Ammon's horn (tissue), 1 donor: Measurements from ENCODE around the gene FRAT2.

Experiments used
- DNase-seq: peaks from one replicate; pipeline ENCODE4 v3.0.0-alpha.2; 2016; ENCODE audit warnings: low spot score

The FRAT2 gene

GRCh38 chr10:97334370-97335175 is at the start of gene FRAT2:
Gene FRAT2, minus strand, starts transcription at chr10:97334729. Its CDS starts 157 bp downstream, at chr10:97334572.
- peak; percentile 94 for DNase-seq

GRCh38 chr10:97384156-97384555 is 49.6 kb upstream of the FRAT2 start:
- no peak for DNase-seq

- DNase-seq, result no peak
Observed at GRCh38 chr10:97383159-97383558, 48.6 kb upstream of the FRAT2 start.

DNA sequence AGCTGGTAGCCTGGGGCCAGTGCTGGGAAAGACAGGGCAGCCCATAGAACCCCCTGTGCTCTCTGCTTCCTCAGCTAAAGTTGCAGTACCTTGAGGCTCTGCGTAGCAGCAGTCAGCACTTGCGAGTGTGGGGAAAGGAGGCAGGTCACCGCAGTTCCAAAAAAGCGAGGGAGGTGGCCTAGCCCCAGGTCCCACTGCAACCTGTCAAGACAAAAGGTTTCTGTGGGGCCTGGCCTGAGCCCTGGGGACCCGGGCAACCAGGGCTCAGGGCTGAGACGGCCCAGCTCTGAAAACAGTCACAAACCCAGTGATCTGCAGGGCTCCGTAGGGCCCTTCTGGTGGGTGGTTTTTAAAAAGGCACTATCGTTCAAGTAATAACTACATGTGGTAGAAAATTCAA is 47.1 kb upstream of the FRAT2 start:
- DNase-seq, result no peak

- DNase-seq, result no peak
Observed at GRCh38 chr10:97380516-97380915, 46.0 kb upstream of the FRAT2 start.

DNA sequence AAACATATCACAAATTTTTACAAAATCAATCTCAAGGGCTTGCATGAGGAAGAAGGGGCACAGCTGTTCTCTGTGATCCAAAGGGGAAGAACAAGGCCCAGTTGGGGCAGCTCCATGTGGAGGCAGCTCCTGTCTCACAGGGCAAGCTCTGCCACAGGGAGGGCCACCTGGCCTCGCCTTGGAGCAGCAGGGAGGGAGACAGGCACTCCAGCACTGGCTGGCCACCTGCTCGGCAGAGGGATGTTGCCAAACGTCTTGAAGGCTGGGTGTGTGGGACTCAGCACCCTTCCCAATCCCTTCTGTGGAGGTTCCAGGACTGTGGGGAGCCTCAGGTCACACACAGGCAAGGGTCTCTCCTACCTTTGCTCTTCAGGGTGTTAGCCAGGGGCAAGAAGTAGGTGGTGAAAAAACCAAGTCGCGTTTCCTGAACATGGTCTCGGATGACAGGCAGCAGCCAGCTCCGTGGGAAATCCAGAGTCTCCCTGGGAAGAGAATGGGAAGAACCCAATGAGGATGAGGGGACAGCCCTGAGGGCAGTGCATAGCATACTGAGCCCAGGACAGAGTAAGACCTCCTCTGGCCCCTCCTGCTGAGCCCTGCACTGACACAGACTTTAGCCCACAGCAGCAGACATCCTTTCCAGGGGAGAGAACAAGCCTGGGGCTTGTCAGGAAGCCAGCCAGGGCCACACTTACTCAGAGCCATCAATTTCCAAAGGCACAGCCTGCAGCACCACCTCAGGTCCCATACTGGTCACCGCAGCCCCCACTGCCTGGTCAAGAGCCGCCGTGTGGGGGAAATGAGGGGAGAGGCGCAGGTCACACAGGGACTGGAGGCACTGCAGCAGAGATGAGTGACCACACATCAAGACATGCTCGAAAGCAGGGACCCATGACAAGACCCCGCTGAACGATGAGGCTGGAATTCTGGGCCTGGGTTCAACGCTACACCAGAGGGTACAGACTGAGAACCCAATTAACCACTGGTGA is 44.7 kb upstream of the FRAT2 start:
- no peak for DNase-seq

GRCh38 chr10:97376413-97376812 is 41.9 kb upstream of the FRAT2 start:
- DNase-seq, result no peak

DNA sequence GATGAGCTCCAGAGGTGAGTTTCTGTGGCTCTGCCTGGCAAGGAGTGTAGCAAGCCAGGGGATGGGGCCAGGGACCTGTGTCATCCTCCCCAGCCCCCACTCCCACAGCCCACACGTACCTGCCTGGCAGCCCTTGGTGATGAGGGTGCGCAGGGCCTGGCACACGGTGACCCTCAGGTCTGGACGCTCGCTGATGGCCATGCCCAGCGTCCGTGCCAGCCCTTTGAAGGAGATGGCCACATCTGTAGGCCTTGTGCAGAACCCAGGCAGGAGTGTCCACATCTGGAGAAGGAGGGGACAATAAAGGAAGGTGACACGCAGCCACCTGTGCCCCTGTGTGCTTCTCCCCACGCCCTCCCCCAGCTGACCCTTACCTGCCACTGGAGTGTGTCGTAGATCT is 38.9 kb upstream of the FRAT2 start:
- no peak for DNase-seq

GRCh38 chr10:97372233-97372875 is 37.8 kb upstream of the FRAT2 start:
- no peak for DNase-seq

DNA sequence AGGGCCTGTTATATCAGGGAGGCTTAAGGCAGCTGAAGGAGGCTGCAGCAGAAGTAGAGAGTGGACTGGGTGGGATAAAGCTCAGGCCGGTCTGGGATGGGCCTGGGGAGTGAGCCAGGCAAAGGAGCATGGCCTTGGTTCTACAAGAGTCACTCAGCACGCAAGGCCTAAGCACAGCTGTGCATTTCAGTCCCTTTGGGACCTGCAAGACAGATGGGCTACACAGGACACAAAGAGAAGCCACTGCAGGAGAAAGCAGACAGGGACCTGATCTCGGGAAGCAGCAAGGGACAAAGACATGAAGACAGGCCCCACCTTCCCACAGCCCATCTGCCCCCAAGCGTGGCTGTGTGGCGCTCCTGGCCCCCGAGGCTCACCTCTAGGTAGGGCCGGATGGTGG is 37.2 kb upstream of the FRAT2 start:
- DNase-seq, result no peak

GRCh38 chr10:97367126-97367649 is 32.7 kb upstream of the FRAT2 start:
- DNase-seq, result no peak

GRCh38 chr10:97366572-97366971 is 32.0 kb upstream of the FRAT2 start:
- no peak for DNase-seq

- DNase-seq, result no peak
Observed at GRCh38 chr10:97365761-97366351, 31.3 kb upstream of the FRAT2 start.

DNA sequence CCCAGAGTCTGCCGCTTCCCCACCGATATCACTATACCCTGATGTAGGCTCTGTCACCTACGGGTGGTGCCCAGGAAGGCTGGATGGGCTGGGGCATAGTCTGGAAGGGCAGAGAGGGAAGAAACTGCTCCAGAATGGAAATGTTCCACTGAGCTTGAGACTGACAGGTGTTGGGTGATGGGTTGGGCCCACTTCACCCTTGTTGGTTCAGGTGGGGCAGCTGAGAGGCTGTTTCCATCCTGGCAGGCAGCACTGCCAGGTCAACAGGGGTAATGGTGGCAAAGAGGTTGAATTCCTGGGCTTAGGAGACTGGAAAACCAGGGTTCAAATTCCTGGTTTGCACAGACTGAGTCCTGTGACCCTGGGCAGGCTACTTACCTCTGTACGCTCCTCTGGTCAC is 28.5 kb upstream of the FRAT2 start:
- DNase-seq, result no peak

DNA sequence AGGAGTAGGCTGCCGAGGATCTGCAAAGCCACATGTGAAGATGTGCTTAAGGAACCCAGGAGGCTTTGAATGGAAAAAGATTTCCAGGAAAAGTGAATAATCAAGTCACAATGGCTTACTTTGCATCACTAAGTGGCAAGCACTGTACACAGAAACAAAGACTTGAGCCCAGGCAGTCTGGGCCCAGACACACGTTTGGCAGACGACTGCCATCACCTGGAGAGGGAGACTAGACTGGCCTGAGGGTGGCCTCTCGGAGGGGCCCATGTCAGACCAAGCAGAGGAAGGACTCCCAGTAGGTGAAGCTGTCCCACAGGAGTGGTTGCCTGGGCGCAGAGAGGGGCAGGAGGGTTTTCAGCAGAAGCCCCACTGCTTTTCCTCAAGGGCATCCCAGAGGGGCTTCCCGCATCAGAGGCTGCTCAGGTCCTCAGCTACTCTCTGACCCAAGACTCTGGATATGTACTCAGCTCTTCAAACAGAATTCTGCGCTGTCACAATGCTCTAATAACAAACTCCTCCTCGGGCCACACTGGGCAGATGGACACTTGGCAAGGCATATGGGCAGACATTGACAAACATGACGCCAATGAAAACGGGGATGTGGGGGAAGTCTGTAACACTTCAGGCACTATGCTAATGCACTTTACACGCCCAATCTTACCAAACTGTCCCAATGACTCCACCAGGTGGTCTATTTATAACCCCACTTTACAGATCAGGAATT is 27.9 kb upstream of the FRAT2 start:
- DNase-seq, result no peak

DNA sequence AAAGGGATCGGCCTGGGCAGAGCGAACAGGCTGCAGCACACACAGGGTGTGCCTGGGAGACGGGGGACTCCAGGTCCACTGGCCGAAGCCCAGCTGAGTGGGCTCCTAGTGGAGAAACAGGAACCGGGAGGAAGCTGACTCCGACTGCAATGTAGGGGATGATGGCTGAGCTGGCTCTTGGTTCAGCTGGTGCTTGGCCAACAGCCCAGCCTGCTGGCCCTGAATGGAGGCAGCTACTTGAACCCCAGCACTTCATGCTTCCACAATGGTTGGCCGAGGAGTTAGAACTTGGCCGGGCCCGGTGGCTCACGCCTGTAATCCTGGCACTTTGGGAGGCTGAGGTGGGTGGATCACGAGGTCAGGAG is 27.0 kb upstream of the FRAT2 start:
- DNase-seq, result no peak

GRCh38 chr10:97360705-97361536 is 26.4 kb upstream of the FRAT2 start:
- DNase-seq, result no peak

DNA sequence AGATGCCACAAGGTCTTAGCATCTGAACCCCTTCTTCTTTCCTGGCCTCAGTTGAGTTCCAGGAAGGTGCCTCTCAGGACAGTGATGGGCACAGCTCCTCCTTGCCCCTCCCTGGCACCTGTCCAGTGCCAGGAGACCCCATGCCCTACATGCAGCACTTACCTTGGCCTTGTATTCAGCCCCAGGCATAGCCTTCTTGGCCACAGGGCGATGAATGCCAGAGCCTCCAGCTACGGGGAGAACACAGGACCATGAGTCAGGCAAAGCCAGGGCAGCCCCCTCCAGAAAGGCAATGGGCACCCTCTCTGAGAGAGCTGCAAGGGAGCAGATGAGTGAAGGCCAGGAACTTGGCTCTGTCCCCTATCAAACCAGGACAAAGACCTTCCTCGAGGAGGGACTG is 24.3 kb upstream of the FRAT2 start:
- no peak for DNase-seq

DNA sequence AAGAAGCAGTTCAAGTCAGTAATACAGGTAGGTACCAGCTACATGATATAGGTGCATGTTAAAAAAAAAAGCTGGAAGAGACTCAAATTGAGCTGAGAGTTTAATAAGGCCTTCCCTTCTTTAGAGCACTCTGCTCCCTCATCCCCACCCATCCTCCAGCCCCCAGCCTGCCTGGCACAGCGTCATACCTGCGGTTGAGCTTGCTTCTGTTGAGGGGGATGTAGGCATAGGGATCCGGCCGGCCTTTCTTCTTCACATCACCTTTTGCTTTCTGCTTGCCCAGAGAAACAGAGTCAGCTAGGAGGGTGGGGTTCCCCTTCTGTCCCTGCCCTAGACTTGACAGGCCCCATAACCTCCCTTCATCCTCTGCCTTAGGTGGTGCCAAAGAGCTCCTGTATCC is 23.8 kb upstream of the FRAT2 start:
- DNase-seq, result no peak

DNA sequence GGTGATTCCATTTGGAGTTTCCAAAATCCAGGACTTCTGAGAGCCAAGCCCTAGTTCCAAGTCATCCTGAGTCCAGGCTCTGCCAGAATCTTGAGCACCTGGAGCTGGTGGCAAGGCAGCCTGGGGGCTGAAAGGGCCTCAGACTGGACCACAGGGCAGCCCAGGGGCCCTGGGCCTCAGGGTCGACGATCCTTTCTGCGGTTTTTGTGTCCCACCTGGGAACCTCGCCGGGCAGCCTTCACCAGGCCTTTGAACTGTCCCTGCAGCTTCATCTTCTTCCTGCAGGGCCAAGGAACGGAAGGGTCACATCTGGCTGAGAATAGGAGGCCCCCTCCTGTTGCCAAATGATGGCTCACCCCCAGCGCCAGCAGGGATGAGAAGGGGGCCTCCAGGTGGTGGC is 22.4 kb upstream of the FRAT2 start:
- no peak for DNase-seq
